ENCODE data around the gene VAMP2.
A peak's percentile ranks its signal among the peaks of the same experiment; 100 is the strongest.

The VAMP2 gene

DNA sequence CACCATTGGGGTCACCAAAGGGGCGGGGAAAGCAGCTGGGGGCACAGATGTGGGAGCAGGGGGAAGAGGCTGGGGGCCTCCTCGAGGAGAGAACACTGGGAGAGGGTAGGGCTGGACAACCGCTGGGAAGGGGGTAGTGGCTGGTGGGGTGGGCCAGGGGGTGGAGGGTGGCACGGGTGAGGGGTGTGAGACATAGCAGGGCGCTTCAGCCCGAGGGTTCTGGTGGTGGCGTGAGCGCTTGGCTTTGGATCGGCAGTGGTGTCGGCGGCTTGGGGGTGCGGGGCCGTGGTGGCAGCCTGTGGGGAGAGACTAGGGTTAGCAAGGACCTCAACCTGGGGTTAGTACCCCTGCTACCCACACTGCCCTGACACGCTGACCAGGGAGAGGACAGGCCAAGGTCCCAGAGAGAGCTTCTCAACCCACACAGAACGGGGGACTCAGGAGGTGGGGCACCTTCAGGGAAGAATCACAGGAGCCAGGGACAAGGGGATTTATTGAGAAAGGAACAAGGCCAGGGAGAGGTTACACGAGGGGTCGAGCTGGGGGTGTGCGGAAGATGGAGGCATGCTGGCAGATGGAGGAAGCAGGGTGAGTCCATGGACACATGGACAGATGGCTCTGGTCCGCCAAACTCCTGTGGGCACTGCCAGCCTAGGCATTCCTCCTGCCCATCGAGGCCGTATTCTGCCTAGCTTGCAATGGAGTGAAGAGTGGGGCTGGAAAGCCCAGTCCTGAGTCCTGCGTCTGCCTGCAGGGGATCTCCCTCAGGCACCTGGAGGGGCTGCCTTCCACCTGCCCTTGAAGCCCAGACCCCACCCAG lies 19.0 kb downstream of the VAMP2 start:
- no peak overlapping the region for H3K27ac ChIP-seq
- TF ChIP-seq, protein P1, sequence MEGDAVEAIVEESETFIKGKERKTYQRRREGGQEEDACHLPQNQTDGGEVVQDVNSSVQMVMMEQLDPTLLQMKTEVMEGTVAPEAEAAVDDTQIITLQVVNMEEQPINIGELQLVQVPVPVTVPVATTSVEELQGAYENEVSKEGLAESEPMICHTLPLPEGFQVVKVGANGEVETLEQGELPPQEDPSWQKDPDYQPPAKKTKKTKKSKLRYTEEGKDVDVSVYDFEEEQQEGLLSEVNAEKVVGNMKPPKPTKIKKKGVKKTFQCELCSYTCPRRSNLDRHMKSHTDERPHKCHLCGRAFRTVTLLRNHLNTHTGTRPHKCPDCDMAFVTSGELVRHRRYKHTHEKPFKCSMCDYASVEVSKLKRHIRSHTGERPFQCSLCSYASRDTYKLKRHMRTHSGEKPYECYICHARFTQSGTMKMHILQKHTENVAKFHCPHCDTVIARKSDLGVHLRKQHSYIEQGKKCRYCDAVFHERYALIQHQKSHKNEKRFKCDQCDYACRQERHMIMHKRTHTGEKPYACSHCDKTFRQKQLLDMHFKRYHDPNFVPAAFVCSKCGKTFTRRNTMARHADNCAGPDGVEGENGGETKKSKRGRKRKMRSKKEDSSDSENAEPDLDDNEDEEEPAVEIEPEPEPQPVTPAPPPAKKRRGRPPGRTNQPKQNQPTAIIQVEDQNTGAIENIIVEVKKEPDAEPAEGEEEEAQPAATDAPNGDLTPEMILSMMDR (IDR thresholded peaks at IDR 0.05): no peak
- TF ChIP-seq ZFX (IDR thresholded peaks at IDR 0.05; ENCODE audit: borderline replicate concordance): no peak

DNA sequence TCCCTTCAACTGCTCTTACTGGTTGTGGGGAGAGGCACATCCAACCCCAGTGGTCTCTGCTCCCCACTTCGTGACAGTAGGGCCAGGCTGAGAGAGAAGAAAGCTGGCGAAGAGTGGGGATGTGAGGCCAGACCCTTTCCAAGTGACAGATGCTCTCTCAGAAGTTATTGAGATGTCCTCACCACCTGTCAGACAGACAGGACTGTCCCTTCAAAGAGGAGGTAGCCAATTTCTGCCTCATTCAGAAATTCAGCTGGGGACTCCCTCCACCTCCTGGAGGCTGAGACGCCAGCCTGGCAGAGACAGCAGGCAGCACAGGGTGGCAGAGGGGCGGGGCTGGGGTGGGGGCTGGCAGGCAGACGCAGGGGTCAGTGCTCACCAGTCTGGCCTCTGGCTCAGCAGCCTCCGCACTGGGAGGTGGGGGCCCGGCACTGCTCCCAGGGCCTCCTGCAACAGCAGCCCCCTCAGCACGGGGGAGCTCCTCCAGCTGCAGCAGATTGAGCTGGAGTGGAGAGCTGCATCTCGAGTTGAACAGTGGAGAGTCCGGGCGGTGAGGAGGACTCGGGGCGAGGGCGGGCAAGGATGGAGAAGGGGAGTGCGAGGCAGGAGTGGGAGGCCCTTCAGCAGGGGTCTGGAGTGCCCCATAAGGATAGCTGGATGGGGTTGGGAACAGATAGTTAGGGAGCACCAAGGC lies 19.7 kb downstream of the VAMP2 start:
- no peak for TF ChIP-seq ZFX (IDR thresholded peaks at IDR 0.05; ENCODE audit: borderline replicate concordance)
- TF ChIP-seq, protein P1 (IDR thresholded peaks at IDR 0.05): no peak
- no peak overlapping the region for H3K27ac ChIP-seq

DNA sequence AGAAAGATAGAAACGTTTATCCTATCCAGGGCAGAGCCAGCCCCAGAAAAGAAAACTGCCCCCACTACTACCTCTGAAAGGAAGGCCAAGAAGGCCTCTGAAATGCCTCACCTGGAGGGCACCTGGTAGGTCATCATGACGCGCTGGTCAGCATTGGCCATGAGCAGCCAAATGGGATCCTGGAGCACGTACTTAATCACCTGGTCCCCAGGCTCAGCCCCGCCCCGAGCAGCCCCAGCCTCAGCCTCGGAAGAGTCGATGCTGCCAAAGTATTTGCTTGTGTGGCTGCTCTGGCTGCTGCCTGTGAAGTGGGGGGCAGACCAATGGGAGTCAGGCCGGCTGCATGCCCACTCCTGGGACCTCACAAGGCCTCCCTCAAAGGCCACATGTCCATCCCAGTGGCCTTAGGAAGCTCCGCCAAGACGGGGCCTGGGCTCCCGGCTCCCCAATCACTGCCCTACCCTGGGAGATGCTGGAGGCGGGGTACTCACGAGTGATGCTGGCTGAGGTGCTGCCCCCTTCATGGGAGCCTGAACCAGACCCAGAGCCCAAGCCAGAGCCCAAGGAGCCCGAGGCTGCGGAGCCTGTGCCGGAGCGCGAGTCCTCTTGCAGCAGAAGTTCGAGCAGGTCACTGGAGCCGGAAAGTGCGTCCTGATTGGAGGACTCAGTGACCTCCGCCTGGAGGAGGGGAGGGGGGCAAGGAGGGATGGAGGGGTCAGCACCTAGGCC lies 20.4 kb downstream of the VAMP2 start:
- TF ChIP-seq ZFX (IDR thresholded peaks at IDR 0.05; ENCODE audit: borderline replicate concordance): no peak
- no peak overlapping the region for H3K27ac ChIP-seq

DNA sequence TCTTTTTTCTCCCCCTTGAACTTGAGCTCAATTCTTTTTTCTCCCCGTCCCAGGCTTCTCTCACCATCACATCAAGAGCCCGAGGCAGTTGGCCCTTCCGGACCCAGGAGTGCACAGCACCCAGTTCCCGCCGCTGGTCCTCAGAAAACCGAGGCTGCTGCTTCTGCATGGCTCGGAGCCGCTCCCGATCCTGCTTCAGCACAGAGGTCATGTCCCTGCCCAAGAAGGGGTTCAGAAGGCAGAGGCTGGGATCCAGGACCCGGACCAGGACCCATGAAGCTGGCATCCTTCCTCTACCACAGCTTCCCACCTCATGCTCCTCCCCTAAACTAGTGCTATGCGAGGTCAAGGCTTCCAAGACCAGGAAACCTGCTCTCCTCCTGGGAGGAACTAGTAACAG lies 21.0 kb downstream of the VAMP2 start:
- H3K27ac ChIP-seq: no peak overlapping the region
- TF ChIP-seq, protein P1 (IDR thresholded peaks at IDR 0.05): no peak
- no peak for TF ChIP-seq ZFX (IDR thresholded peaks at IDR 0.05; ENCODE audit: borderline replicate concordance)

DNA sequence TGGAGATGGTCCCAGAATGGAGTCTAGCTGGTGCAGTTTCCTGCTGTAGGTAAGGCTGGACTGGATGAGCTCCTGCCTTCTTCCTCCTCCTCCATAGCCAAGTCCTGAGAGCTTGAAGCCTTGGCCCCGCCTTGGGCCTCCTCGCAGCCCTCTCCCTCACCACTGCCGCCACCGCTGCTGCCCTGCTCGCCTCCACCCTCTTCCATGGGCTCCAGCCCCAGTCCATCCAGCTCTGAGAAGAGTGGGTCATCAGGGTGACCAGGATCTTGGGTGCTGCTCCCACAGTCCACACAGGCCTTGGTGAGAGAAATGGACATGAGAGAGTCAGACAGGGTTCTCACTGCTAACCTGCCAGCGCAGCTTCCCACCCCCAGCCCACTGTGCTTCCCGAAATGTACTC lies 21.7 kb downstream of the VAMP2 start:
- no peak for TF ChIP-seq ZFX (IDR thresholded peaks at IDR 0.05; ENCODE audit: borderline replicate concordance)
- TF ChIP-seq, protein P1 (IDR thresholded peaks at IDR 0.05): no peak
- H3K27ac ChIP-seq: 0 out of 2 replicates have a peak overlapping the region, but pooled peaks have one; percentile 96

DNA sequence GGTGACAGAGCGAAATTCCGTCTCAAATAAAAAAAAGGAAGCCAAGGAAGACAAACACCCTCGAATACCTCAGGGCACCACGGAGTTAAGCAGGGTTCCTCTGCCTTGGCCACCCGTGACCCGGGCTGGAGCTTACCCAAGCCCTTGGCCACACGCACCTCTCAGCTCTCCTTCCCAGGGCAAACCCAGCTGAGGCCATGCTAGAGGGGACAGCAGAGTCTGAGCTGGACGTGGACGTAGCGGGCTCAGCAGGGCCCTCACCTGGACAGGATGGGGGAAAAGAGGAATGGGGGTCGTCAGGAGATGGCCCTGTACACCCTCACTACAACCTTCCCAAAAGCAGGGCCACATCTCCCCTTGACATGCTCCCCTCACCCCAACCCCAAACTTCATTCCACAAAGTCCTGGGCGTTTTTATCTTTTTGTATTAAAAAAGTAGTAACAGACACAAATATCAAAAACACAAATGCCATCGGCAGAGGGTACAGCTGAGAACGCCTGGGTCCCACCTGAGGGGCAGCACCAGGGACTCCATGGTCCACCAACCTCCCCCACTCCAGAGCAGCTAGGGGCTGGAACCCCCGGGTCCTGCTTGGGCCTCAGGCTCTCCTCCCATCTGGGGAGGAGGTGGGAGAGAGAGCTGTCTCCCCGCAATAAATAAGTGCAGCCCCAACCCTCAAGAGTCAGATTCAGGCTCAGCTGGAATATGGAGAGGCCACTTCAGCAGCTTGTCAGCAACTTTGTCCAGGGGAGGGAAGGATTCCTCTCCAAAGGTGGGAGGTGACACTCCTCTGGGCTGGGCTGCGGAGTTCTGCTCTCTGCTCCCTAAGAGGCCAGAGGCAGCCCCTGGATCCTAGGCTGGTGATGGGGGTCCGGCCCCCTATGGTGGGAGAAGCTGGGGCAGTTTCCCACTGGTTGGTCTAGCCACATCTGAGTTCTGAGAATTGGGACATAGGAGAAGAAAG lies 22.4 kb downstream of the VAMP2 start:
- peak overlapping the region; percentile 96 for H3K27ac ChIP-seq
- TF ChIP-seq, protein P1 (IDR thresholded peaks at IDR 0.05): no peak
- no peak for TF ChIP-seq ZFX (IDR thresholded peaks at IDR 0.05; ENCODE audit: borderline replicate concordance)

Measured in 22Rv1 (cell line).